ENCODE measurements around the gene JARID2.
A peak's percentile ranks its signal among the peaks of the same experiment; 100 is the strongest.

JARID2 gene

GRCh38 chr6:15402406-15403045, 156.7 kb downstream of the JARID2 start:
- no peak for TF ChIP-seq GATA3 (IDR thresholded peaks at IDR 0.05; ENCODE audit: low read depth, low read length)

- TF ChIP-seq GATA2 (IDR thresholded peaks at IDR 0.05; ENCODE audit: low read depth, low read length) (no peak), GATA3 (IDR thresholded peaks at IDR 0.05; ENCODE audit: low read depth, low read length) (no peak)
These were observed 157.4 kb downstream of the JARID2 start for GRCh38 chr6:15403094-15403755.

- TF ChIP-seq GATA2 (IDR thresholded peaks at IDR 0.05; ENCODE audit: low read depth, low read length) (no peak), GATA3 (IDR thresholded peaks at IDR 0.05; ENCODE audit: low read depth, low read length) (no peak)
These were observed 158.8 kb downstream of the JARID2 start for GRCh38 chr6:15404685-15404980.

GRCh38 chr6:15405129-15406068, 159.5 kb downstream of the JARID2 start:
- TF ChIP-seq GATA3 (IDR thresholded peaks at IDR 0.05; ENCODE audit: low read depth, low read length) (no peak), GATA2 (IDR thresholded peaks at IDR 0.05; ENCODE audit: low read depth, low read length) (no peak)

GRCh38 chr6:15406452-15406851, 160.6 kb downstream of the JARID2 start:
- no peak for TF ChIP-seq GATA2 (IDR thresholded peaks at IDR 0.05; ENCODE audit: low read depth, low read length)
- TF ChIP-seq GATA3 (IDR thresholded peaks at IDR 0.05; ENCODE audit: low read depth, low read length): no peak

- TF ChIP-seq GATA2 (IDR thresholded peaks at IDR 0.05; ENCODE audit: low read depth, low read length): no peak
- no peak for TF ChIP-seq GATA3 (IDR thresholded peaks at IDR 0.05; ENCODE audit: low read depth, low read length)
These were observed 162.1 kb downstream of the JARID2 start for GRCh38 chr6:15408008-15408407.

- TF ChIP-seq GATA2 (IDR thresholded peaks at IDR 0.05; ENCODE audit: low read depth, low read length): no peak
- no peak for TF ChIP-seq GATA3 (IDR thresholded peaks at IDR 0.05; ENCODE audit: low read depth, low read length)
These were observed 162.9 kb downstream of the JARID2 start for GRCh38 chr6:15408758-15409157.

GRCh38 chr6:15409301-15410125, 163.6 kb downstream of the JARID2 start:
- peak; percentile 22; the same call in 1 of the 2 replicates for TF ChIP-seq GATA2 (IDR thresholded peaks at IDR 0.05; ENCODE audit: low read depth, low read length)
- TF ChIP-seq GATA3 (IDR thresholded peaks at IDR 0.05; ENCODE audit: low read depth, low read length): peak; percentile 53; the same call in 1 of the 2 replicates

- TF ChIP-seq GATA3 (IDR thresholded peaks at IDR 0.05; ENCODE audit: low read depth, low read length) (no peak), GATA2 (IDR thresholded peaks at IDR 0.05; ENCODE audit: low read depth, low read length) (no peak)
These were observed 164.2 kb downstream of the JARID2 start for GRCh38 chr6:15410126-15410391.

GRCh38 chr6:15410752-15411151, 164.9 kb downstream of the JARID2 start:
- no peak for TF ChIP-seq GATA3 (IDR thresholded peaks at IDR 0.05; ENCODE audit: low read depth, low read length)
- TF ChIP-seq GATA2 (IDR thresholded peaks at IDR 0.05; ENCODE audit: low read depth, low read length): no peak

- TF ChIP-seq GATA3 (IDR thresholded peaks at IDR 0.05; ENCODE audit: low read depth, low read length) (no peak), GATA2 (IDR thresholded peaks at IDR 0.05; ENCODE audit: low read depth, low read length) (no peak)
These were observed 165.9 kb downstream of the JARID2 start for GRCh38 chr6:15411766-15412165.

GRCh38 chr6:15412767-15413166, 166.9 kb downstream of the JARID2 start:
- TF ChIP-seq GATA2 (IDR thresholded peaks at IDR 0.05; ENCODE audit: low read depth, low read length) (no peak), GATA3 (IDR thresholded peaks at IDR 0.05; ENCODE audit: low read depth, low read length) (no peak)

- no peak for TF ChIP-seq GATA3 (IDR thresholded peaks at IDR 0.05; ENCODE audit: low read depth, low read length)
- TF ChIP-seq GATA2 (IDR thresholded peaks at IDR 0.05; ENCODE audit: low read depth, low read length): no peak
These were observed 167.8 kb downstream of the JARID2 start for GRCh38 chr6:15413466-15414234.

Measured in SH-SY5Y (cell line).